Measurements from ENCODE around the gene EMILIN1. TPM values are rescaled to one million over a fixed set of nuclear protein-coding genes. Genes with fewer than 3 reads are reported as not detected.

The EMILIN1 gene
- total RNA-seq, 1 experiment from 2014 or later, result 5.1 TPM

GRCh38 chr2:27127883-27128667 is 49.7 kb downstream of the EMILIN1 start:
- DNase-seq, result no peak
- peaks cover 29% of the 10 kb centered on the region for H3K36me3 ChIP-seq (replicated peaks; ENCODE audit: control insufficient read depth, insufficient read depth, low read length)
- peaks cover 12% of the 10 kb centered on the region for H3K27me3 ChIP-seq (ENCODE audit: control insufficient read depth, insufficient read depth, low read length)
- no peak overlapping the region for H3K4me3 ChIP-seq (ENCODE audit: insufficient read depth, low read depth, low read length)

GRCh38 chr2:27128668-27129571 is 50.5 kb downstream of the EMILIN1 start:
- Histone ChIP-seq H3K36me3 (replicated peaks; ENCODE audit: control insufficient read depth, insufficient read depth, low read length) (peaks cover 32% of the 10 kb centered on the region), H3K4me3 (ENCODE audit: insufficient read depth, low read depth, low read length) (no peak overlapping the region), H3K27me3 (ENCODE audit: control insufficient read depth, insufficient read depth, low read length) (peaks cover 4% of the 10 kb centered on the region; the same call in 1 of the 2 replicates)
- no peak for DNase-seq

GRCh38 chr2:27130396-27130795 is 52.0 kb downstream of the EMILIN1 start:
- Histone ChIP-seq H3K4me3 (ENCODE audit: insufficient read depth, low read depth, low read length) (no peak overlapping the region), H3K36me3 (replicated peaks; ENCODE audit: control insufficient read depth, insufficient read depth, low read length) (peaks cover 32% of the 10 kb centered on the region), H3K27me3 (ENCODE audit: control insufficient read depth, insufficient read depth, low read length) (no peaks in the 10 kb centered on the region)
- no peak for DNase-seq

GRCh38 chr2:27131429-27131828 is 53.0 kb downstream of the EMILIN1 start:
- H3K36me3 ChIP-seq (replicated peaks; ENCODE audit: control insufficient read depth, insufficient read depth, low read length), result peaks cover 32% of the 10 kb centered on the region
- peak; percentile 10 for DNase-seq
- no peak overlapping the region for H3K4me3 ChIP-seq (ENCODE audit: insufficient read depth, low read depth, low read length)
- no peaks in the 10 kb centered on the region for H3K27me3 ChIP-seq (ENCODE audit: control insufficient read depth, insufficient read depth, low read length)

- peak; percentile 55 for DNase-seq
- Histone ChIP-seq H3K27me3 (ENCODE audit: control insufficient read depth, insufficient read depth, low read length) (no peaks in the 10 kb centered on the region), H3K36me3 (replicated peaks; ENCODE audit: control insufficient read depth, insufficient read depth, low read length) (peaks cover 32% of the 10 kb centered on the region), H3K4me3 (ENCODE audit: insufficient read depth, low read depth, low read length) (peak overlapping the region; percentile 94)
Measured at GRCh38 chr2:27133195-27133875, 54.9 kb downstream of the EMILIN1 start.

GRCh38 chr2:27133905-27134780 is 55.7 kb downstream of the EMILIN1 start, which contains the start of gene PREB:
PREB (minus strand) TSS chr2:27134636; CDS start chr2:27134421, 215 bp downstream.
- peak; percentile 99 for DNase-seq
- no peaks in the 10 kb centered on the region for H3K27me3 ChIP-seq (ENCODE audit: control insufficient read depth, insufficient read depth, low read length)
- H3K36me3 ChIP-seq (replicated peaks; ENCODE audit: control insufficient read depth, insufficient read depth, low read length), result peaks cover 32% of the 10 kb centered on the region

GRCh38 chr2:27134781-27135477 is 56.5 kb downstream of the EMILIN1 start:
- no peaks in the 10 kb centered on the region for H3K27me3 ChIP-seq (ENCODE audit: control insufficient read depth, insufficient read depth, low read length)
- no peak for DNase-seq
- peaks cover 29% of the 10 kb centered on the region for H3K36me3 ChIP-seq (replicated peaks; ENCODE audit: control insufficient read depth, insufficient read depth, low read length)
- peak overlapping the region; percentile 16; the same call in 1 of the 2 replicates for H3K4me3 ChIP-seq (ENCODE audit: insufficient read depth, low read depth, low read length)

More at GRCh38 chr2:27133905-27134780, 55.7 kb downstream of the EMILIN1 start, which contains the start of gene PREB:
- H3K4me3 ChIP-seq (ENCODE audit: insufficient read depth, low read depth, low read length), result peak within 1 kb of the TSS; percentile 94

- no peak for DNase-seq
- Histone ChIP-seq H3K4me3 (ENCODE audit: insufficient read depth, low read depth, low read length) (no peak overlapping the region), H3K27me3 (ENCODE audit: control insufficient read depth, insufficient read depth, low read length) (no peaks in the 10 kb centered on the region), H3K36me3 (replicated peaks; ENCODE audit: control insufficient read depth, insufficient read depth, low read length) (peaks cover 26% of the 10 kb centered on the region)
Measured at GRCh38 chr2:27135478-27135955, 57.1 kb downstream of the EMILIN1 start.

Other genes with a start within 250 kb of the EMILIN1 start
- 3.8 and 4.4 TPM in 2 replicates for gene DPYSL5, start 230.5 kb upstream of the EMILIN1 start, total RNA-seq (2014; rRNA removed; shearing (Covaris generic))
- gene MAPRE3, start 108.0 kb upstream of the EMILIN1 start, total RNA-seq (2014; rRNA removed; shearing (Covaris generic)), result 0.42 and 1.6 TPM in 2 replicates
- gene TMEM214, start 45.6 kb upstream of the EMILIN1 start, total RNA-seq (2014; rRNA removed; shearing (Covaris generic)), result 46.5 and 46.6 TPM in 2 replicates
- gene AGBL5, start 26.9 kb upstream of the EMILIN1 start, total RNA-seq (2014; rRNA removed; shearing (Covaris generic)), result 45.4 and 46.7 TPM in 2 replicates
- 197 and 228 TPM in 2 replicates for gene OST4, start 7.0 kb upstream of the EMILIN1 start, total RNA-seq (2014; rRNA removed; shearing (Covaris generic))
- gene KHK, start 8.2 kb downstream of the EMILIN1 start, total RNA-seq (2014; rRNA removed; shearing (Covaris generic)), result 3.3 and 5.3 TPM in 2 replicates
- gene CGREF1, start 40.5 kb downstream of the EMILIN1 start, total RNA-seq (2014; rRNA removed; shearing (Covaris generic)), result 1.0 and 1.6 TPM in 2 replicates
- gene ABHD1, start 45.2 kb downstream of the EMILIN1 start, total RNA-seq (2014; rRNA removed; shearing (Covaris generic)), result 0.55 TPM in 1 of 2 replicates, not detected in the other
- 84.5 and 87.3 TPM in 2 replicates for gene PREB, start 56.0 kb downstream of the EMILIN1 start, total RNA-seq (2014; rRNA removed; shearing (Covaris generic))
- gene PRR30, start 60.8 kb downstream of the EMILIN1 start, total RNA-seq (2014; rRNA removed; shearing (Covaris generic)), result not detected in 2 replicates
- gene TCF23, start 70.4 kb downstream of the EMILIN1 start, total RNA-seq (2014; rRNA removed; shearing (Covaris generic)), result not detected in 2 replicates
- gene ATRAID, start 133.4 kb downstream of the EMILIN1 start, total RNA-seq (2014; rRNA removed; shearing (Covaris generic)), result 182 and 203 TPM in 2 replicates
- gene SLC5A6, start 133.7 kb downstream of the EMILIN1 start, total RNA-seq (2014; rRNA removed; shearing (Covaris generic)), result 76.2 and 120 TPM in 2 replicates
- 73.7 and 84.2 TPM in 2 replicates for gene CAD, start 138.8 kb downstream of the EMILIN1 start, total RNA-seq (2014; rRNA removed; shearing (Covaris generic))
- 0.89 and 1.4 TPM in 2 replicates for gene SLC30A3, start 184.4 kb downstream of the EMILIN1 start, total RNA-seq (2014; rRNA removed; shearing (Covaris generic))
- gene DNAJC5G, start 196.8 kb downstream of the EMILIN1 start, total RNA-seq (2014; rRNA removed; shearing (Covaris generic)), result not detected in 2 replicates
- 3.4 and 5.5 TPM in 2 replicates for gene TRIM54, start 203.8 kb downstream of the EMILIN1 start, total RNA-seq (2014; rRNA removed; shearing (Covaris generic))
- 0.66 TPM in 1 of 2 replicates, not detected in the other for gene UCN, start 229.8 kb downstream of the EMILIN1 start, total RNA-seq (2014; rRNA removed; shearing (Covaris generic))
- 53.8 and 60.8 TPM in 2 replicates for gene MPV17, start 244.5 kb downstream of the EMILIN1 start, total RNA-seq (2014; rRNA removed; shearing (Covaris generic))